ENCODE data around the gene DNAH6.

DNA sequence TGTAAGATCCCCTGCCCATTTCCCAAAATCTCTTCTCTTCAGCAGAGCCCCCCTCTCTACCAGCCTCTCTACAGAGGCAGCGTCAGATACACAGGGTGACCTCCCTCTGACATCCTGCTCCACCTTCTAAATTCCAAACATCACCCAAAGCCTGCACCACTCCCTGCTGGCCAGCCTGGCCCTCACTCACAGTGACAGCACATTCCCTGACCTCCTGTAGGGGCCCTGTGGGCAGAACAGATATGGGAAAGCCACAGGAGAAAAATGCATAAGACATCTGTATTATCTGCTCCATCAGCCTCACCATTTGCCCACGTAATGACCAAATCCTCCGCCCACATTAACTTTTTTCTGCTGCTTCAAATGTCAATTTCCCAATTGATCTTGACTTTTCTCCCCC is 324.0 kb downstream of the DNAH6 start:
- TF ChIP-seq ZNF30 (CRISPR knock-in tag; IDR thresholded peaks at IDR 0.05), result no peak
- no peak for TF ChIP-seq CEBPG (CRISPR knock-in tag; IDR thresholded peaks at IDR 0.05)
- TF ChIP-seq POLR2A (IDR thresholded peaks at IDR 0.05; ENCODE audit: insufficient read depth in 1 of 2, low read depth in 2 of 2, low read length in 2 of 2), result no peak
- no peak for TF ChIP-seq TAF1 (CRISPR knock-in tag; IDR thresholded peaks at IDR 0.05)
- TF ChIP-seq ZNF143 (CRISPR knock-in tag; IDR thresholded peaks at IDR 0.05), result no peak
- no peak for TF ChIP-seq KLF9 (CRISPR knock-in tag; IDR thresholded peaks at IDR 0.05; ENCODE audit: low read depth)
- TF ChIP-seq, protein P1, sequence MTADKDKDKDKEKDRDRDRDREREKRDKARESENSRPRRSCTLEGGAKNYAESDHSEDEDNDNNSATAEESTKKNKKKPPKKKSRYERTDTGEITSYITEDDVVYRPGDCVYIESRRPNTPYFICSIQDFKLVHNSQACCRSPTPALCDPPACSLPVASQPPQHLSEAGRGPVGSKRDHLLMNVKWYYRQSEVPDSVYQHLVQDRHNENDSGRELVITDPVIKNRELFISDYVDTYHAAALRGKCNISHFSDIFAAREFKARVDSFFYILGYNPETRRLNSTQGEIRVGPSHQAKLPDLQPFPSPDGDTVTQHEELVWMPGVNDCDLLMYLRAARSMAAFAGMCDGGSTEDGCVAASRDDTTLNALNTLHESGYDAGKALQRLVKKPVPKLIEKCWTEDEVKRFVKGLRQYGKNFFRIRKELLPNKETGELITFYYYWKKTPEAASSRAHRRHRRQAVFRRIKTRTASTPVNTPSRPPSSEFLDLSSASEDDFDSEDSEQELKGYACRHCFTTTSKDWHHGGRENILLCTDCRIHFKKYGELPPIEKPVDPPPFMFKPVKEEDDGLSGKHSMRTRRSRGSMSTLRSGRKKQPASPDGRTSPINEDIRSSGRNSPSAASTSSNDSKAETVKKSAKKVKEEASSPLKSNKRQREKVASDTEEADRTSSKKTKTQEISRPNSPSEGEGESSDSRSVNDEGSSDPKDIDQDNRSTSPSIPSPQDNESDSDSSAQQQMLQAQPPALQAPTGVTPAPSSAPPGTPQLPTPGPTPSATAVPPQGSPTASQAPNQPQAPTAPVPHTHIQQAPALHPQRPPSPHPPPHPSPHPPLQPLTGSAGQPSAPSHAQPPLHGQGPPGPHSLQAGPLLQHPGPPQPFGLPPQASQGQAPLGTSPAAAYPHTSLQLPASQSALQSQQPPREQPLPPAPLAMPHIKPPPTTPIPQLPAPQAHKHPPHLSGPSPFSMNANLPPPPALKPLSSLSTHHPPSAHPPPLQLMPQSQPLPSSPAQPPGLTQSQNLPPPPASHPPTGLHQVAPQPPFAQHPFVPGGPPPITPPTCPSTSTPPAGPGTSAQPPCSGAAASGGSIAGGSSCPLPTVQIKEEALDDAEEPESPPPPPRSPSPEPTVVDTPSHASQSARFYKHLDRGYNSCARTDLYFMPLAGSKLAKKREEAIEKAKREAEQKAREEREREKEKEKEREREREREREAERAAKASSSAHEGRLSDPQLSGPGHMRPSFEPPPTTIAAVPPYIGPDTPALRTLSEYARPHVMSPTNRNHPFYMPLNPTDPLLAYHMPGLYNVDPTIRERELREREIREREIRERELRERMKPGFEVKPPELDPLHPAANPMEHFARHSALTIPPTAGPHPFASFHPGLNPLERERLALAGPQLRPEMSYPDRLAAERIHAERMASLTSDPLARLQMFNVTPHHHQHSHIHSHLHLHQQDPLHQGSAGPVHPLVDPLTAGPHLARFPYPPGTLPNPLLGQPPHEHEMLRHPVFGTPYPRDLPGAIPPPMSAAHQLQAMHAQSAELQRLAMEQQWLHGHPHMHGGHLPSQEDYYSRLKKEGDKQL (CRISPR knock-in tag; IDR thresholded peaks at IDR 0.05; ENCODE audit: low read depth), result no peak
- TF ChIP-seq CREM (IDR thresholded peaks at IDR 0.05), result no peak
- TF ChIP-seq CREM (CRISPR knock-in tag; IDR thresholded peaks at IDR 0.05), result no peak
- no peak for TF ChIP-seq RAD51 (IDR thresholded peaks at IDR 0.05; ENCODE audit: borderline replicate concordance)
- TF ChIP-seq CHD4 (IDR thresholded peaks at IDR 0.05; ENCODE audit: borderline replicate concordance, low read length), result no peak
- TF ChIP-seq ARID2 (CRISPR knock-in tag; IDR thresholded peaks at IDR 0.05; ENCODE audit: borderline replicate concordance), result no peak
- TF ChIP-seq, protein P2, sequence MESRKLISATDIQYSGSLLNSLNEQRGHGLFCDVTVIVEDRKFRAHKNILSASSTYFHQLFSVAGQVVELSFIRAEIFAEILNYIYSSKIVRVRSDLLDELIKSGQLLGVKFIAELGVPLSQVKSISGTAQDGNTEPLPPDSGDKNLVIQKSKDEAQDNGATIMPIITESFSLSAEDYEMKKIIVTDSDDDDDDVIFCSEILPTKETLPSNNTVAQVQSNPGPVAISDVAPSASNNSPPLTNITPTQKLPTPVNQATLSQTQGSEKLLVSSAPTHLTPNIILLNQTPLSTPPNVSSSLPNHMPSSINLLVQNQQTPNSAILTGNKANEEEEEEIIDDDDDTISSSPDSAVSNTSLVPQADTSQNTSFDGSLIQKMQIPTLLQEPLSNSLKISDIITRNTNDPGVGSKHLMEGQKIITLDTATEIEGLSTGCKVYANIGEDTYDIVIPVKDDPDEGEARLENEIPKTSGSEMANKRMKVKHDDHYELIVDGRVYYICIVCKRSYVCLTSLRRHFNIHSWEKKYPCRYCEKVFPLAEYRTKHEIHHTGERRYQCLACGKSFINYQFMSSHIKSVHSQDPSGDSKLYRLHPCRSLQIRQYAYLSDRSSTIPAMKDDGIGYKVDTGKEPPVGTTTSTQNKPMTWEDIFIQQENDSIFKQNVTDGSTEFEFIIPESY (CRISPR knock-in tag; IDR thresholded peaks at IDR 0.05), result no peak
- no peak for TF ChIP-seq CHD2 (IDR thresholded peaks at IDR 0.05; ENCODE audit: low read depth, low read length)
